Measurements from ENCODE around the gene ZMYND8. TPM values are rescaled to one million over a fixed set of nuclear protein-coding genes. Genes with fewer than 3 reads are reported as not detected.

ZMYND8 gene
- total and polyA plus RNA-seq, 2 donors = 14.8 to 28.5 TPM

- Histone ChIP-seq H3K27ac (ENCODE audit: low read depth in 1 of 2, low read length in 1 of 2) (no peak overlapping the region), H3K9me3 (ENCODE audit: control insufficient read depth in 2 of 2, insufficient read depth in 1 of 2, low read length in 1 of 2) (no peaks in the 10 kb centered on the region), H3K36me3 (ENCODE audit: control insufficient read depth in 2 of 2, insufficient read depth in 2 of 2, low read length in 1 of 2) (peaks cover 66 to 69% of the 10 kb centered on the region in 2 donors), H3K4me3 (ENCODE audit: low read length in 2 of 2) (no peak overlapping the region), H3K4me1 (ENCODE audit: control insufficient read depth in 2 of 2, insufficient read depth in 2 of 2, low read length in 2 of 2) (no peaks in the 10 kb centered on the region), H3K27me3 (ENCODE audit: control insufficient read depth in 2 of 2, insufficient read depth in 1 of 2, low read length in 1 of 2) (no peaks in the 10 kb centered on the region)
- WGBS = 98% methylated on average over 8 of the region's 8 CpGs
- DNase-seq (ENCODE audit: low read depth in 6 of 9, low spot score in 9 of 9) = no peak
Observed at GRCh38 chr20:47230811-47231256, 125.7 kb downstream of the ZMYND8 start.

- no peak overlapping the region for H3K27ac ChIP-seq (ENCODE audit: low read depth in 1 of 2, low read length in 1 of 2)
- H3K4me3 ChIP-seq (ENCODE audit: low read length in 2 of 2) = no peak overlapping the region
- no peaks in the 10 kb centered on the region for H3K9me3 ChIP-seq (ENCODE audit: control insufficient read depth in 2 of 2, insufficient read depth in 1 of 2, low read length in 1 of 2)
- H3K36me3 ChIP-seq (ENCODE audit: control insufficient read depth in 2 of 2, insufficient read depth in 2 of 2, low read length in 1 of 2) = peaks cover 61 to 64% of the 10 kb centered on the region in 2 donors
- 95% methylated on average over 5 of the region's 5 CpGs for WGBS
- no peak for DNase-seq (ENCODE audit: low read depth in 6 of 9, low spot score in 9 of 9)
- no peaks in the 10 kb centered on the region for H3K4me1 ChIP-seq (ENCODE audit: control insufficient read depth in 2 of 2, insufficient read depth in 2 of 2, low read length in 2 of 2)
- H3K27me3 ChIP-seq (ENCODE audit: control insufficient read depth in 2 of 2, insufficient read depth in 1 of 2, low read length in 1 of 2) = no peaks in the 10 kb centered on the region
Observed at GRCh38 chr20:47228654-47229053, 127.8 kb downstream of the ZMYND8 start.

GRCh38 chr20:47227576-47227975 lies 128.9 kb downstream of the ZMYND8 start:
- H3K36me3 ChIP-seq (ENCODE audit: control insufficient read depth in 2 of 2, insufficient read depth in 2 of 2, low read length in 1 of 2) = peaks cover 60 to 63% of the 10 kb centered on the region in 2 donors
- H3K27ac ChIP-seq (ENCODE audit: low read depth in 1 of 2, low read length in 1 of 2) = no peak overlapping the region
- no peak overlapping the region for H3K4me3 ChIP-seq (ENCODE audit: low read length in 2 of 2)
- no peaks in the 10 kb centered on the region for H3K9me3 ChIP-seq (ENCODE audit: control insufficient read depth in 2 of 2, insufficient read depth in 1 of 2, low read length in 1 of 2)
- 98% methylated on average over 9 of the region's 9 CpGs for WGBS
- H3K27me3 ChIP-seq (ENCODE audit: control insufficient read depth in 2 of 2, insufficient read depth in 1 of 2, low read length in 1 of 2) = no peaks in the 10 kb centered on the region
- no peak for DNase-seq (ENCODE audit: low read depth in 6 of 9, low spot score in 9 of 9)
- no peaks in the 10 kb centered on the region for H3K4me1 ChIP-seq (ENCODE audit: control insufficient read depth in 2 of 2, insufficient read depth in 2 of 2, low read length in 2 of 2)

- no peaks in the 10 kb centered on the region for H3K27me3 ChIP-seq (ENCODE audit: control insufficient read depth in 2 of 2, insufficient read depth in 1 of 2, low read length in 1 of 2)
- no peak overlapping the region for H3K27ac ChIP-seq (ENCODE audit: low read depth in 1 of 2, low read length in 1 of 2)
- WGBS = 99% methylated on average over 7 of the region's 7 CpGs
- H3K36me3 ChIP-seq (ENCODE audit: control insufficient read depth in 2 of 2, insufficient read depth in 2 of 2, low read length in 1 of 2) = peaks cover 60 to 63% of the 10 kb centered on the region in 2 donors
- no peak for DNase-seq (ENCODE audit: low read depth in 6 of 9, low spot score in 9 of 9)
- H3K9me3 ChIP-seq (ENCODE audit: control insufficient read depth in 2 of 2, insufficient read depth in 1 of 2, low read length in 1 of 2) = no peaks in the 10 kb centered on the region
- H3K4me3 ChIP-seq (ENCODE audit: low read length in 2 of 2) = no peak overlapping the region
- no peaks in the 10 kb centered on the region for H3K4me1 ChIP-seq (ENCODE audit: control insufficient read depth in 2 of 2, insufficient read depth in 2 of 2, low read length in 2 of 2)
Observed at GRCh38 chr20:47227119-47227518, 129.4 kb downstream of the ZMYND8 start.

- Histone ChIP-seq H3K4me1 (ENCODE audit: control insufficient read depth in 2 of 2, insufficient read depth in 2 of 2, low read length in 2 of 2) (no peaks in the 10 kb centered on the region), H3K9me3 (ENCODE audit: control insufficient read depth in 2 of 2, insufficient read depth in 1 of 2, low read length in 1 of 2) (no peaks in the 10 kb centered on the region), H3K36me3 (ENCODE audit: control insufficient read depth in 2 of 2, insufficient read depth in 2 of 2, low read length in 1 of 2) (peaks cover 63 to 72% of the 10 kb centered on the region in 2 donors), H3K4me3 (ENCODE audit: low read length in 2 of 2) (no peak overlapping the region), H3K27me3 (ENCODE audit: control insufficient read depth in 2 of 2, insufficient read depth in 1 of 2, low read length in 1 of 2) (no peaks in the 10 kb centered on the region), H3K27ac (ENCODE audit: low read depth in 1 of 2, low read length in 1 of 2) (no peak overlapping the region)
- 97% methylated on average over 1 of the region's 1 CpG for WGBS
- DNase-seq (ENCODE audit: low read depth in 6 of 9, low spot score in 9 of 9) = no peak
Observed at GRCh38 chr20:47225458-47225857, 131.0 kb downstream of the ZMYND8 start.

GRCh38 chr20:47224857-47225256 lies 131.6 kb downstream of the ZMYND8 start:
- no peaks in the 10 kb centered on the region for H3K27me3 ChIP-seq (ENCODE audit: control insufficient read depth in 2 of 2, insufficient read depth in 1 of 2, low read length in 1 of 2)
- no peak overlapping the region for H3K27ac ChIP-seq (ENCODE audit: low read depth in 1 of 2, low read length in 1 of 2)
- H3K4me3 ChIP-seq (ENCODE audit: low read length in 2 of 2) = no peak overlapping the region
- peaks cover 64 to 74% of the 10 kb centered on the region in 2 donors for H3K36me3 ChIP-seq (ENCODE audit: control insufficient read depth in 2 of 2, insufficient read depth in 2 of 2, low read length in 1 of 2)
- no peaks in the 10 kb centered on the region for H3K4me1 ChIP-seq (ENCODE audit: control insufficient read depth in 2 of 2, insufficient read depth in 2 of 2, low read length in 2 of 2)
- H3K9me3 ChIP-seq (ENCODE audit: control insufficient read depth in 2 of 2, insufficient read depth in 1 of 2, low read length in 1 of 2) = no peaks in the 10 kb centered on the region
- no peak for DNase-seq (ENCODE audit: low read depth in 6 of 9, low spot score in 9 of 9)
- WGBS = 99% methylated on average over 4 of the region's 4 CpGs

- no peak for DNase-seq (ENCODE audit: low read depth in 6 of 9, low spot score in 9 of 9)
- Histone ChIP-seq H3K27ac (ENCODE audit: low read depth in 1 of 2, low read length in 1 of 2) (no peak overlapping the region), H3K9me3 (ENCODE audit: control insufficient read depth in 2 of 2, insufficient read depth in 1 of 2, low read length in 1 of 2) (no peaks in the 10 kb centered on the region), H3K4me3 (ENCODE audit: low read length in 2 of 2) (no peak overlapping the region), H3K36me3 (ENCODE audit: control insufficient read depth in 2 of 2, insufficient read depth in 2 of 2, low read length in 1 of 2) (peaks cover 62 to 73% of the 10 kb centered on the region in 2 donors), H3K27me3 (ENCODE audit: control insufficient read depth in 2 of 2, insufficient read depth in 1 of 2, low read length in 1 of 2) (no peaks in the 10 kb centered on the region), H3K4me1 (ENCODE audit: control insufficient read depth in 2 of 2, insufficient read depth in 2 of 2, low read length in 2 of 2) (no peaks in the 10 kb centered on the region)
- whole genome bisulfite sequencing = 98% methylated on average over 11 of the region's 11 CpGs
Observed at GRCh38 chr20:47224300-47224791, 132.2 kb downstream of the ZMYND8 start.

GRCh38 chr20:47223896-47224295 lies 132.6 kb downstream of the ZMYND8 start:
- Histone ChIP-seq H3K36me3 (ENCODE audit: control insufficient read depth in 2 of 2, insufficient read depth in 2 of 2, low read length in 1 of 2) (peaks cover 57 to 69% of the 10 kb centered on the region in 2 donors), H3K4me1 (ENCODE audit: control insufficient read depth in 2 of 2, insufficient read depth in 2 of 2, low read length in 2 of 2) (no peaks in the 10 kb centered on the region), H3K4me3 (ENCODE audit: low read length in 2 of 2) (no peak overlapping the region), H3K9me3 (ENCODE audit: control insufficient read depth in 2 of 2, insufficient read depth in 1 of 2, low read length in 1 of 2) (no peaks in the 10 kb centered on the region), H3K27me3 (ENCODE audit: control insufficient read depth in 2 of 2, insufficient read depth in 1 of 2, low read length in 1 of 2) (no peaks in the 10 kb centered on the region), H3K27ac (ENCODE audit: low read depth in 1 of 2, low read length in 1 of 2) (no peak overlapping the region)
- 97% methylated on average over 1 of the region's 1 CpG for WGBS
- DNase-seq (ENCODE audit: low read depth in 6 of 9, low spot score in 9 of 9) = no peak

GRCh38 chr20:47222468-47223119 lies 133.9 kb downstream of the ZMYND8 start:
- H3K9me3 ChIP-seq (ENCODE audit: control insufficient read depth in 2 of 2, insufficient read depth in 1 of 2, low read length in 1 of 2) = no peaks in the 10 kb centered on the region
- H3K4me3 ChIP-seq (ENCODE audit: low read length in 2 of 2) = no peak overlapping the region
- H3K4me1 ChIP-seq (ENCODE audit: control insufficient read depth in 2 of 2, insufficient read depth in 2 of 2, low read length in 2 of 2) = no peaks in the 10 kb centered on the region
- H3K27me3 ChIP-seq (ENCODE audit: control insufficient read depth in 2 of 2, insufficient read depth in 1 of 2, low read length in 1 of 2) = no peaks in the 10 kb centered on the region
- DNase-seq (ENCODE audit: low read depth in 6 of 9, low spot score in 9 of 9) = no peak
- H3K36me3 ChIP-seq (ENCODE audit: control insufficient read depth in 2 of 2, insufficient read depth in 2 of 2, low read length in 1 of 2) = peaks cover 58 to 68% of the 10 kb centered on the region in 2 donors
- 98% methylated on average over 12 of the region's 12 CpGs for WGBS
- no peak overlapping the region for H3K27ac ChIP-seq (ENCODE audit: low read depth in 1 of 2, low read length in 1 of 2)
